RWPE2 (cell line): ENCODE measurements around the gene PSMG3.

ENCODE experiments used
- ATAC-seq: fragments of 200-7000 bp; cut with Tn5 transposase; 3 replicates; pipeline ENCODE4 v1.9.1; 2021; ENCODE audit warnings: low read depth
- DNase-seq: peaks from one replicate; pipeline ENCODE4 v3.0.0-alpha.2; 2020; ENCODE audit warnings: low spot score
- H3K27ac ChIP-seq: fragments of 450-650 bp; 2 replicates; pipeline ENCODE4 v1.5.1; 2017; ENCODE audit warnings: mild to moderate bottlenecking; ENCODE audit not compliant: poor library complexity, severe bottlenecking
- H3K27me3 ChIP-seq: fragments of 250-450 bp; sonication (Bioruptor Pico); 2 replicates; pipeline ENCODE4 v1.5.1; 2021; ENCODE audit warnings: mild to moderate bottlenecking, moderate library complexity; ENCODE audit not compliant: insufficient read depth, poor library complexity, severe bottlenecking
- H3K36me3 ChIP-seq: fragments of 250-450 bp; sonication (Bioruptor Pico); 2 replicates; pipeline ENCODE4 v1.5.1; 2020; ENCODE audit warnings: low read depth, mild to moderate bottlenecking, moderate library complexity
- H3K4me1 ChIP-seq: fragments of 250-450 bp; sonication (Bioruptor Pico); 2 replicates; pipeline ENCODE4 v1.5.1; 2021; ENCODE audit warnings: mild to moderate bottlenecking, moderate library complexity; ENCODE audit not compliant: insufficient read depth, poor library complexity, severe bottlenecking
- H3K4me3 ChIP-seq: fragments of 250-450 bp; sonication (Bioruptor Pico); 2 replicates; pipeline ENCODE4 v1.5.1; 2021; ENCODE audit warnings: mild to moderate bottlenecking, moderate library complexity; ENCODE audit not compliant: severe bottlenecking
- H3K9me3 ChIP-seq: fragments of 250-450 bp; sonication (Bioruptor Pico); 2 replicates; pipeline ENCODE4 v1.5.1; 2021; ENCODE audit warnings: mild to moderate bottlenecking, moderate library complexity; ENCODE audit not compliant: severe bottlenecking
- TF ChIP-seq, protein P1 (sequence below): fragments of 450-650 bp; IDR thresholded peaks from one replicate; pipeline ENCODE4 v1.5.1; 2017; ENCODE audit warnings: mild to moderate bottlenecking, moderate library complexity; ENCODE audit not compliant: poor library complexity, severe bottlenecking

PSMG3 gene

DNA sequence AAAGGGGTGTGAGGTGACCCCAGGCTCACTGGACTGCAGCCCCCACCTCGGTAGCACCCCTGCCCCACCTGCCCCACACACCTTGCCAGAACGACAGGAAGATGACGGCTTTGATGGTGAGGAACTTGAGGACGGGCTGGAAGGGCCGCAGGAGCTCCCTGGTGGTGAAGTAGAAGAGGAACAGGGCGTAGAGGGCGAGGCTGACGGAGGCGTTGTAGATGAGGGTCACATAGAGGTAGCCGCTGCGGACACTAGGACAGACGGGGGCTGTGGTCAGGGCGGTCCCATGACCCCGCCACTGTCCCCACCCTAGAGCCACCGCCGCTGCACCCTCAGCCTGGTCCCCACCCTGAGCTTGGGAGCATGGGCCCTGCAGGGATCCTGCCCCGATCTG is 21.4 kb downstream of the PSMG3 start:
- Histone ChIP-seq H3K4me1 (no peaks in the 10 kb centered on the region), H3K27ac (no peak overlapping the region), H3K27me3 (no peaks in the 10 kb centered on the region), H3K4me3 (no peak overlapping the region), H3K9me3 (no peaks in the 10 kb centered on the region), H3K36me3 (peaks cover 4% of the 10 kb centered on the region)
- ATAC-seq (no peak), DNase-seq (no peak)
- TF ChIP-seq, protein P1, sequence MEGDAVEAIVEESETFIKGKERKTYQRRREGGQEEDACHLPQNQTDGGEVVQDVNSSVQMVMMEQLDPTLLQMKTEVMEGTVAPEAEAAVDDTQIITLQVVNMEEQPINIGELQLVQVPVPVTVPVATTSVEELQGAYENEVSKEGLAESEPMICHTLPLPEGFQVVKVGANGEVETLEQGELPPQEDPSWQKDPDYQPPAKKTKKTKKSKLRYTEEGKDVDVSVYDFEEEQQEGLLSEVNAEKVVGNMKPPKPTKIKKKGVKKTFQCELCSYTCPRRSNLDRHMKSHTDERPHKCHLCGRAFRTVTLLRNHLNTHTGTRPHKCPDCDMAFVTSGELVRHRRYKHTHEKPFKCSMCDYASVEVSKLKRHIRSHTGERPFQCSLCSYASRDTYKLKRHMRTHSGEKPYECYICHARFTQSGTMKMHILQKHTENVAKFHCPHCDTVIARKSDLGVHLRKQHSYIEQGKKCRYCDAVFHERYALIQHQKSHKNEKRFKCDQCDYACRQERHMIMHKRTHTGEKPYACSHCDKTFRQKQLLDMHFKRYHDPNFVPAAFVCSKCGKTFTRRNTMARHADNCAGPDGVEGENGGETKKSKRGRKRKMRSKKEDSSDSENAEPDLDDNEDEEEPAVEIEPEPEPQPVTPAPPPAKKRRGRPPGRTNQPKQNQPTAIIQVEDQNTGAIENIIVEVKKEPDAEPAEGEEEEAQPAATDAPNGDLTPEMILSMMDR: no peak

- H3K27me3 ChIP-seq: no peaks in the 10 kb centered on the region
- H3K36me3 ChIP-seq: peaks cover 6% of the 10 kb centered on the region
- no peak overlapping the region for H3K27ac ChIP-seq
- no peak for ATAC-seq
- H3K9me3 ChIP-seq: no peaks in the 10 kb centered on the region
- no peak overlapping the region for H3K4me3 ChIP-seq
- no peak for DNase-seq
- H3K4me1 ChIP-seq: no peaks in the 10 kb centered on the region
- TF ChIP-seq, protein P1: no peak
Observed at GRCh38 chr7:1547777-1548437, 21.9 kb downstream of the PSMG3 start.

DNA sequence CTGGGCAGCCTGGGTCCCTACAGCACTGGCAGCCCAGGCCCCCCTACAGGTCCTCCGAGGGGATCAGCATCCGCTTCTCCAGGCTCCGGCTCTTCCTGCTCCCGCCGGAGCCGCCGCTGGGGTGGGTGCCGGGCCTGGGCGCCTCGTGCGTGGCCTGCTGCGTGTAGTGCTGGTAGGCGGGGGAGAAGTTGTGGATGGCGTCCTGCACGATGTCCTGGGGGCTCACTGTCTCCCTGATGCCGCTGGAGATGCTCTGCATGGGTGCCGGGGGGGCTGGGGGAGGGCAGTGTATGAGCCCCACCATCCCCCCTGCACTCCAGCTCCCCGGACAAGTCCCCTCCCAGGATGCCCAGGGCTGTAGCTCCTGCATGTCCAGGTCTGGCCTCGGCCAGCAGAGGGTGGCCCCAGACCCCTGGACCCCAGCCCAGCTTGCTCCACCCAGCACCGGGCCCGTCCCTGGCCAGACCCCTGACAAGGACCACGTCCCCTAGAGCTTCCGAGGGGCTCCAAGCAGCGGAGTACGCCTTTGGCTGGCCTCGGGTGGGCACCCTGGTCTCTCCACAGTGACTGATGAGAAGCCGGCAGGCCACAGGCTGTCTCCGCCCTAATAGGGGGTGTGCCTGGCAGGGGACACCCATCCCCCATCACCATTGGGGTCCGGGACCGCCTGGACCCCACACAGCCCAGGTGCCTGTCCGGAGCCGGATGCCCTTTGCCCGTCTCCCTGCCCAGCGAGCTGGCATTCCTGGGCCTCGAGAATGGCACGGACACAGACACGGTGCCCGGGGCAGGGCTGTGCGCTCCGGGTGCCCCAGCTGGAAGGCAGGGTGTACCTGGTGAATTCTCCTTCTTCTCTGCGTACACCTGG is 22.7 kb downstream of the PSMG3 start:
- Histone ChIP-seq H3K9me3 (no peaks in the 10 kb centered on the region), H3K4me3 (no peak overlapping the region), H3K36me3 (peaks cover 14% of the 10 kb centered on the region), H3K27ac (no peak overlapping the region), H3K27me3 (no peaks in the 10 kb centered on the region), H3K4me1 (no peaks in the 10 kb centered on the region)
- ATAC-seq: no peak
- TF ChIP-seq, protein P1: no peak
- no peak for DNase-seq

DNA sequence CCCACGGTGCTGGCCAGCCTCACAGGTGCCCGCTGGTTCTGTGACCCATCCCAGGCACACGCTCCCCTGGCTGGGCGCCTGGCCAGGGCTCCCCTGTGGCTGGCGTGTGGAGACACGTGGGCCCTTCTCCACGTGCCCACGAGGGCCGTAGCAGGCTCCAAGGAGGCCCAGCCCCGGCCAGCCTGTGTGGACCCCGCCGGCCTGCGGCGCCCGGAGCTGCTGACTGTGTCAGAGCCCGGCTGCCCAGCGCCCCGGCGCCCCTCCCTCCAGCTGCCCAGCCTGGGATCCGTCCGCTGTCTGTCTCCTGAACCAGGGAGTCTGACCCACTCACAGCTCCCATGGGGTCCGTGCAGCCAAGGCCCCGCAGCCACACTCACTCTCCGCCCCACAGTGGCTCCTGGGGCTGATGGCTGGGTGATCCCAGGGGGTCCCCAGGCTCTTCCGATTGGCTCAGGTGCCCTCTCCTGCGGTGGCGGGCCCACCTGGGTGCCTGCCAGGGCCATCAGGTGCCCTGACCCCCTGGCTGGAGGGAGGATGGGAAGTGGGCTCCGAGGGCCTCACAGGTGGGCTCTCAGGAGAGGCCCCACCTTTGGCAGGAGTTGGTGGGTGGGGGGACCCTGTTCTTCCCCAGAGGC is 23.4 kb downstream of the PSMG3 start:
- TF ChIP-seq, protein P1: no peak
- no peak for DNase-seq
- Histone ChIP-seq H3K4me1 (no peaks in the 10 kb centered on the region), H3K9me3 (no peaks in the 10 kb centered on the region), H3K36me3 (peaks cover 19% of the 10 kb centered on the region), H3K27ac (no peak overlapping the region), H3K27me3 (no peaks in the 10 kb centered on the region), H3K4me3 (no peak overlapping the region)
- ATAC-seq: no peak
